ENCODE results near the gene RFTN1.
"Not testable (repeated sequence)": the region's sequence is repeated elsewhere in the genome, so short reads cannot be mapped to it uniquely, and the experiment has no call there.

RFTN1 gene

GRCh38 chr3:16315623-16316022 lies 197.9 kb downstream of the RFTN1 start:
- no peak overlapping the region for H3K4me3 ChIP-seq (ENCODE audit: low read length)
- DNase-seq (ENCODE audit: low read depth), result no peak
- TF ChIP-seq CTCF (conservative IDR thresholded peaks at IDR 0.05; ENCODE audit: low read length), result no peak

GRCh38 chr3:16313886-16314645 lies 199.4 kb downstream of the RFTN1 start:
- DNase-seq (ENCODE audit: low read depth), result no peak

GRCh38 chr3:16311960-16312451 lies 201.5 kb downstream of the RFTN1 start:
- peak; percentile 55 for DNase-seq (ENCODE audit: low read depth)
- no peak overlapping the region for H3K4me3 ChIP-seq (ENCODE audit: low read length)
- no peak for TF ChIP-seq CTCF (conservative IDR thresholded peaks at IDR 0.05; ENCODE audit: low read length)

More at GRCh38 chr3:16313886-16314645, 199.4 kb downstream of the RFTN1 start:
- TF ChIP-seq CTCF (conservative IDR thresholded peaks at IDR 0.05; ENCODE audit: low read length), result no peak
- H3K4me3 ChIP-seq (ENCODE audit: low read length), result no peak overlapping the region

GRCh38 chr3:16310486-16310885 lies 203.0 kb downstream of the RFTN1 start:
- DNase-seq (ENCODE audit: low read depth); H3K4me3 ChIP-seq (ENCODE audit: low read length): not testable (repeated sequence)

GRCh38 chr3:16309558-16309957 lies 203.9 kb downstream of the RFTN1 start:
- TF ChIP-seq CTCF (conservative IDR thresholded peaks at IDR 0.05; ENCODE audit: low read length), result no peak
- DNase-seq (ENCODE audit: low read depth), result no peak
- no peak overlapping the region for H3K4me3 ChIP-seq (ENCODE audit: low read length)

GRCh38 chr3:16308727-16309126 lies 204.8 kb downstream of the RFTN1 start:
- no peak for DNase-seq (ENCODE audit: low read depth)
- TF ChIP-seq CTCF (conservative IDR thresholded peaks at IDR 0.05; ENCODE audit: low read length), result no peak

GRCh38 chr3:16307832-16308531 lies 205.5 kb downstream of the RFTN1 start:
- TF ChIP-seq CTCF (conservative IDR thresholded peaks at IDR 0.05; ENCODE audit: low read length), result no peak
- H3K4me3 ChIP-seq (ENCODE audit: low read length), result no peak overlapping the region
- no peak for DNase-seq (ENCODE audit: low read depth)

More at GRCh38 chr3:16308727-16309126, 204.8 kb downstream of the RFTN1 start:
- H3K4me3 ChIP-seq (ENCODE audit: low read length), result no peak overlapping the region

Measured in AG10803 (cell line).